HUES6 (cell line): ENCODE data around the gene ABI3.
A peak's percentile ranks its signal among the peaks of the same experiment; 100 is the strongest.
"Not testable (repeated sequence)": the region's sequence is repeated elsewhere in the genome, so short reads cannot be mapped to it uniquely, and the experiment has no call there.

Source experiments
- H3K27ac ChIP-seq: 2 replicates; pipeline ENCODE4 v1.7.0; 2013; ENCODE audit warnings: low read depth, mild to moderate bottlenecking, low read length, inconsistent platforms
- H3K27me3 ChIP-seq: 2 replicates; pipeline ENCODE4 v1.6.1; 2013; ENCODE audit warnings: low read length; ENCODE audit not compliant: control insufficient read depth, insufficient read depth
- H3K36me3 ChIP-seq: 2 replicates; pipeline ENCODE4 v1.6.1; 2013; ENCODE audit warnings: low read length; ENCODE audit not compliant: control insufficient read depth, insufficient read depth
- H3K4me1 ChIP-seq: 2 replicates; pipeline ENCODE4 v1.6.1; 2013; ENCODE audit warnings: low read length; ENCODE audit not compliant: control insufficient read depth, insufficient read depth
- H3K4me3 ChIP-seq: 2 replicates; pipeline ENCODE4 v1.5.1; 2013; ENCODE audit warnings: low read depth, low read length
- H3K9ac ChIP-seq: one replicate; pipeline ENCODE4 v1.6.1; 2013; ENCODE audit warnings: mild to moderate bottlenecking, low read length
- H3K9me3 ChIP-seq: 2 replicates; pipeline ENCODE4 v1.6.1; 2013; ENCODE audit warnings: low read depth, low read length; ENCODE audit not compliant: control insufficient read depth, insufficient read depth

Gene ABI3, protein sequence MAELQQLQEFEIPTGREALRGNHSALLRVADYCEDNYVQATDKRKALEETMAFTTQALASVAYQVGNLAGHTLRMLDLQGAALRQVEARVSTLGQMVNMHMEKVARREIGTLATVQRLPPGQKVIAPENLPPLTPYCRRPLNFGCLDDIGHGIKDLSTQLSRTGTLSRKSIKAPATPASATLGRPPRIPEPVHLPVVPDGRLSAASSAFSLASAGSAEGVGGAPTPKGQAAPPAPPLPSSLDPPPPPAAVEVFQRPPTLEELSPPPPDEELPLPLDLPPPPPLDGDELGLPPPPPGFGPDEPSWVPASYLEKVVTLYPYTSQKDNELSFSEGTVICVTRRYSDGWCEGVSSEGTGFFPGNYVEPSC

DNA sequence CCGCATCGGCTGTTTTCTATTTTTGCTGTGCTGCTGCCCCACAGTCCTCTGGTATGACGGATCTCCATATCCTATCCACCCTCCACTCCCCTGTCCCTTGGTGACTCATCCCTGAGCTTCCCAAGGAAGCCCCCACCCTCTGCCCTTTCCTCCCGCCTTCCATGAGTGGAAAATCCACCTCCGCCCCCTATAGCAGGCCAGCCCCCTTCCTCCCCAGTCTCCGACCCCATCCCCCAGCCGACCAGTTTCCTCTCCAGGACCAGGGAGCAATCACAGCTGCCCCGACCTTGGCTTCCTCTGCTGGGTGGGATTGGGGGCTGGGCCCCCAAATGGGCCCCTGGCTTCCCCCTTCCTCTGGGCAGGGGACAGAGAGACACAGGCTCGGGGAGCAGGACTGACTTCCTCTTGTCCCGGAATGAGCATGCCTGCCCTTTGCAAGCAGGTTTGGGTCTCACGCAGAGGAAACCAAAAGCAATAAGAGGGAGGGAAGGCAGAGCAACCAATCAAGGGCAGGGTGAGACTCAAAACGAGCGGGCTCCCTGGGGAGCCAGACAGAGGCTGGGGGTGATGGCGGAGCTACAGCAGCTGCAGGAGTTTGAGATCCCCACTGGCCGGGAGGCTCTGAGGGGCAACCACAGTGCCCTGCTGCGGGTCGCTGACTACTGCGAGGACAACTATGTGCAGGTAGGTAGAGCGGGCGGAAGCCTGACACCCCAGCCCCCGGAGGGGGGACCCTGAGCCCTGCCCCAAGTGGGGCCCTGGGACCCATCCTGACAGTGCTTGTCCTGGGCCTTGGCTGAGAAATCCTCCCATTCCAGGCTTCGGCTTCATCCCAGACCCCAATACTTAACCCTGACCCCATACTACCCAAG, at the start of gene ABI3, which contains the start of gene GNGT2:
ABI3 (plus strand) TSS at position 550 of the 872 bp plus-strand sequence; CDS start at position 568, 18 bp downstream.
GNGT2 (minus strand) TSS at position 417 of the 872 bp plus-strand sequence. CDS start 3,152 bp downstream, outside the sequence.
- Histone ChIP-seq H3K36me3 (no peaks in the 10 kb centered on the region), H3K9me3 (no peaks in the 10 kb centered on the region), H3K4me1 (peaks cover 32% of the 10 kb centered on the region), H3K9ac (peak within 1 kb of the TSS; percentile 45), H3K27ac (no peak within 1 kb of the TSS), H3K4me3 (peak within 1 kb of the TSS; percentile 46), H3K27me3 (no peaks in the 10 kb centered on the region)

DNA sequence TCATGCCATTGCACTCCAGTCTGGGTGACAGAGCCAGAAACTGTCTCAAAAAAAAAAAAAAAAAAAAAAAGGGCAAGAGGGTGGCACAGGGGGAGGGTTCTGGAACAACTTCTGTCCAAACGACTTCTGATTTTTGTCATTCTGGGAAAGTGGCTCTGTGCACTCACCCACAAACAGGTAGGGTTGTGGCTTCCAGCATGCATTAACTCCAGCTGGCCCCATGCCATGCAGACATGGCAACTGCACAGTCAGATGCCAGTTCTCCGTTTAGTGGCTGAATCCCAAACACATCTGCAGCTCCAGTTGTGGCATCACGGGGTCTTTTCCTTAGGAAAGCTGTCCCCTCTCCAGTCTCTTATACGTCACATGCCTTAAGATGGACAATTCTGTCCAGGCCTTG, 47.6 kb upstream of the ABI3 start:
- Histone ChIP-seq H3K4me3 (no peak overlapping the region), H3K27me3 (peaks cover 9% of the 10 kb centered on the region; the same call in 1 of the 2 replicates), H3K36me3 (no peaks in the 10 kb centered on the region), H3K9me3 (no peaks in the 10 kb centered on the region), H3K4me1 (peaks cover 3% of the 10 kb centered on the region; the same call in 1 of the 2 replicates), H3K9ac (no peak overlapping the region), H3K27ac (no peak overlapping the region)

DNA sequence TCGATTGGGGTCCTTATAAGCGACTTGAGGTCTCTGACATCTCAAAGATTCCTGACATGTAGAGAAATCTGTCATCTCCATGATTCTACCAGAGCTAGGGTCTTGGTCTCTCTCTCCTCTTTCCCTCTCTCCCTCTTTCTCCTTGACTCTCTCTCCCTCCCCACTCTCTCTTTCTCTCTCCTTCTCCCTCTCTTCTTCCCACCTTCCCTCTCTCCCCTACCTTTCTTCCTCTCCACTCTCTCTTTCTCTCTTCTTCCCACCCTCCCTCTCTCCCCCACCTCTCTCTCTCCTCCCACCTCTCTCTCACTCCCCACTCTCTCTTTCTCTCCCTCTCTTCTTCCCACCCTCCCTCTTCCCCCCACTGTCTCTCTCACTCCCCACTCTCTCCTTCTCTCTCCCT, 45.4 kb upstream of the ABI3 start:
- Histone ChIP-seq H3K27me3 (peaks cover 13% of the 10 kb centered on the region; the same call in 1 of the 2 replicates), H3K9me3 (peaks cover 10% of the 10 kb centered on the region), H3K9ac (no peak overlapping the region), H3K27ac (no peak overlapping the region), H3K4me3 (no peak overlapping the region), H3K4me1 (no peaks in the 10 kb centered on the region), H3K36me3 (no peaks in the 10 kb centered on the region)

DNA sequence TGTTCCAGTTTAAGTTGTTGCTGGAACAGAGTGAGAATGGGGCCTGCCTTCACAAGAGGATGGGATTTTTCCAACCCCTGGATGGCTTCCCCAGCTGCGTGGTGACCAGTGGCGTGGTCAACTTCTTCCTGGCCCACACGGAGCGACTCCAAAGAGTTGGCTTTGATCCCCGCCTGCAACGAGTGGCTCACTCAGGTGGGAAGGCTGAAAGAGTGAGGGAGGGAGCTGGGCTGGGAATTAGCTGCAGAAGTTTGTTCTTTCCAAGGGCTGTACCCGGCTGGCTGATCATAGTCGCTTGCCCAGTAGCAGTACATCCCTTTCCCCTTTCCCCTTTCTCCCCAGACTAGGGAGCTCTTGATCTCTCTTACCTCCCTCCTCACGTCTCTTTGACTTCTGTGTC, 41.8 kb upstream of the ABI3 start:
- H3K4me3 ChIP-seq, result no peak overlapping the region
- H3K27ac ChIP-seq, result no peak overlapping the region
- peaks cover 32% of the 10 kb centered on the region for H3K9me3 ChIP-seq
- H3K9ac ChIP-seq, result no peak overlapping the region
- peaks cover 13% of the 10 kb centered on the region; the same call in 1 of the 2 replicates for H3K27me3 ChIP-seq
- H3K4me1 ChIP-seq, result no peaks in the 10 kb centered on the region
- H3K36me3 ChIP-seq, result no peaks in the 10 kb centered on the region

DNA sequence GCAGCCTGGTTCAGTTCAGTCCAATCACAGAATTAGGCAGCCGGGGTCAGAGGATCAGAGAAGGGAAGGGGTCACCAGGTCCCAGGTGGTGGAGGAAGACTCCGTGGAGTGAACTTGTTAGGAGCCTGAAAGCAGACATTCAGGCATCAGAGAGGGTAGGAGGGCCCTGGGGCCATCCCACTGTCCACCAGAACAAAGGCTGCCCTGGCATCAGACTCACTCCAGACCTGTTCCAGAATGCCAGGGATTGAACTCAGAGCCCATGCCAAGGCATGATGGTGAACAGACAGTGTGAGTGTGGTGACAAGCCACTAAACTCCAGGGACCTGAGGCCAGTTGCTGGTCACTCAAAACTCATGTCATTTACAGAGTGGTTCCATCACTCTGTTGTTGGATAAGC, 40.3 kb upstream of the ABI3 start:
- Histone ChIP-seq H3K36me3 (no peaks in the 10 kb centered on the region), H3K27ac (no peak overlapping the region)

DNA sequence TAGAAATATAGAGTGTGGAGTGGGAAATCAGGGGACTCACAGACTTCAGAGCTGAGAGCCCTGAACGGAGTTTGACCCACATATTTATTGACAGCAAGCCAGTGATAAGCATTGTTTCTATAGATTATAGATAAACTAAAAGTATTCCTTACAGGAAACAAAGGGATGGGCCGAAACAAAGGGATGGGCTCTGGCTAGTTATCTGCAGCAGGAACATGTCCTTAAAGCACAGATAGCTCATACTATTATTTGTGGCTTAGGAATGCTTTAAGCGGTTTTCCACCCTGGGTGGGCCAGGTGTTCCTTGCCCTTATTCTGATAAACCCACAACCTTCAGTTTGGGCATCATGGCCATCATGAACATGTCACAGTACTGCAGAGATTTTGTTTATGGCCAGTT, 39.8 kb upstream of the ABI3 start:
- peaks cover 38% of the 10 kb centered on the region for H3K9me3 ChIP-seq

More for the DNA sequence above, 40.3 kb upstream of the ABI3 start:
- peaks cover 34% of the 10 kb centered on the region for H3K9me3 ChIP-seq
- H3K9ac ChIP-seq, result no peak overlapping the region
- peaks cover 9% of the 10 kb centered on the region; the same call in 1 of the 2 replicates for H3K27me3 ChIP-seq
- no peak overlapping the region for H3K4me3 ChIP-seq
- H3K4me1 ChIP-seq, result no peaks in the 10 kb centered on the region

DNA sequence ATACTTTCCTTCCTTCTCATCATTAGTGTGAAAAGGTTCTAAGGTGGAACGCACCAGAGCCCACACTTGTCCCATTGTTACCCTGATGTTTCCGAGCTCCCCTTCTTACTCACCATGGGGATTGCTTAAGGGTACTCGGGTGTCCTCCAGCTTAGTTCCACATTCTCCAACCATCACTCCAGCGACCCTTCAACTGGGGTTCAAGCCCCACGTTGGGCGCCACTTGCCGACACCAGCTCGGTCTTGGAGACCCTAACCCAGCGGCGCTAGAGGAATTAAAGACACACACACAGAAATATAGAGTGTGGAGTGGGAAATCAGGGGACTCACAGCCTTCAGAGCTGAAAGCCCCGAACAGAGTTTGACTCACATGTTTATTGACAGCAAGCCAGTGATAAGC, 34.5 kb upstream of the ABI3 start:
- not testable (repeated sequence) for H3K9ac ChIP-seq, H3K36me3 ChIP-seq, H3K4me1 ChIP-seq, H3K4me3 ChIP-seq, H3K27ac ChIP-seq, H3K27me3 ChIP-seq
- H3K9me3 ChIP-seq, result peaks cover 35% of the 10 kb centered on the region

More for the DNA sequence above, 39.8 kb upstream of the ABI3 start:
- H3K27me3 ChIP-seq, H3K4me1 ChIP-seq, H3K27ac ChIP-seq, H3K36me3 ChIP-seq, H3K4me3 ChIP-seq, H3K9ac ChIP-seq: not testable (repeated sequence)

DNA sequence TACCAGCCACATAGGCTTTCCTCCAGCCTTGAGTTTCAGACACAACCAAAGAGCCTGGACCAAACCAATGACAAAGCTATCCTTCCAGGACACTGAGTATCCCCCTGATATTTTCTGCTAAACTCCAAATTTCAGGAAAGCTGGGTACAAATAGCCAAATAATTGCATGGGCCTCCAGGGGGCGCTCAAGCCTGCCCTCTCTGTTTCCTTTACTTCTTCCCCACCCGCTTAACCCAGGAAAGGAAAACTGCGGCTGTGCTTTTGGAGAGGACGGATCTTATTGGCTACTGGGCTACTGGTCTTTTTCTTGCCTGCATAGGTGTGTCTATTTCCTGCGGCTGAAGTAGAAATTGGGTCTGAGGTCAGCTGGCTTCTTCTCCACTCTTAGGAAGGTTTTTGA, 30.2 kb upstream of the ABI3 start:
- H3K27me3 ChIP-seq, result no peaks in the 10 kb centered on the region

DNA sequence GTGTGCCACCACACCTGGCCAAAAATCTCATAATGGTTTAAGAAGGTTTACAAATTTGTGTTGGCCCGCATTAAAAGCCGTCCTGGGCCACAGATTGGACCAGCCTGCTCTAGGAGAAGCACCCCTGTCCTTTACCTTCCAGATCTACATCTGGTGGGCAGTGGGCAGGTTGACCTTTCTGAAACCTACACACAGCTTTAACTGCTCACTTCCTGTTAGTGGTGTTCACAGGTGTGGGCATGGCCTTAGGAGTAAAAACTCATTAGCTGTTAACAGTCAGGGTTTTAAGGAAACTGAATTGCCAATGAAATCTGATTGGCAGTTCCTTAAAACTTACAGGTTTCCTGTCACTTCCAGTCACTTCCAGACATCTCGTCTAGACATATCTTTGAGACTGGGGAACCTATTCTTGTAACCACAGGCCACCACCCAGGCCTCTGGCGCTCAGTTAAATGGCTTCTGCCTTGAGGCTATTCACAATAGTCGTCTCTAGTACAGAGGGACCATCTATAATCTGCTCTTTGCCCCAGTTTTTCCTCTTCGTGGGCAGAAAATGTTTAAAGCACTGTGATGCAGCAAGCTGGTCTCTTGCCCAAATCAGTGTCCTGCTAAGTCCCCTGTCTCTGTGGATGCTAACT, 29.4 kb upstream of the ABI3 start:
- Histone ChIP-seq H3K9ac (no peak overlapping the region), H3K36me3 (no peaks in the 10 kb centered on the region), H3K27me3 (no peaks in the 10 kb centered on the region), H3K4me3 (no peak overlapping the region), H3K4me1 (no peaks in the 10 kb centered on the region), H3K9me3 (peaks cover 34% of the 10 kb centered on the region), H3K27ac (no peak overlapping the region)

More for the DNA sequence above, 30.2 kb upstream of the ABI3 start:
- H3K36me3 ChIP-seq, result no peaks in the 10 kb centered on the region
- no peak overlapping the region for H3K4me3 ChIP-seq
- peaks cover 36% of the 10 kb centered on the region for H3K9me3 ChIP-seq
- H3K9ac ChIP-seq, result no peak overlapping the region
- no peaks in the 10 kb centered on the region for H3K4me1 ChIP-seq
- H3K27ac ChIP-seq, result no peak overlapping the region

DNA sequence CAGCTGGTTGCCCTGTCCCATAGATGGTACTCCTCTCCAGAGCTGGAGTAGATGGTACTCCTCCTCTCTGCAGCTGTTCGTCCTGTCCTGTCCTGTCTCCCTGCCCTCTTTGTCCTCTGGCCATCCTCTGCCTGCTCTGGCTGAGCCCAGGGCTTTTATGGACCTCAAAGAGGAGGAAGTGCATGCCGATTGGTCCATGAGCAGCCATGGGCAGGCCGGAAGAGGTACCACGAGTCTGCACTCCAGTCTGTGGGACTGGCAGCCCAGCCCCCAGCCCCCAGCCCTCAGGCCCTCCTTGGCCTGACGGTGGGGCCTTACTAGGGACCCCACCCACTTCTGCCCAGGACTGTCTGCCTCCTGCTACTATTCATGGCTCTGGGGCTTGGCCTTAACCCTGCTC, 27.2 kb upstream of the ABI3 start:
- H3K36me3 ChIP-seq, result no peaks in the 10 kb centered on the region
- no peaks in the 10 kb centered on the region for H3K27me3 ChIP-seq
- no peak overlapping the region for H3K4me3 ChIP-seq
- H3K27ac ChIP-seq, result no peak overlapping the region
- H3K4me1 ChIP-seq, result no peaks in the 10 kb centered on the region
- no peak overlapping the region for H3K9ac ChIP-seq
- peaks cover 21% of the 10 kb centered on the region for H3K9me3 ChIP-seq
